ENCODE data around the gene NEDD4. TPM values are rescaled to one million over a fixed set of nuclear protein-coding genes. Genes with fewer than 3 reads are reported as not detected.

NEDD4 gene
- total RNA-seq, 2 experiments from 2014 or later: 29.1 to 32.2 TPM

DNA sequence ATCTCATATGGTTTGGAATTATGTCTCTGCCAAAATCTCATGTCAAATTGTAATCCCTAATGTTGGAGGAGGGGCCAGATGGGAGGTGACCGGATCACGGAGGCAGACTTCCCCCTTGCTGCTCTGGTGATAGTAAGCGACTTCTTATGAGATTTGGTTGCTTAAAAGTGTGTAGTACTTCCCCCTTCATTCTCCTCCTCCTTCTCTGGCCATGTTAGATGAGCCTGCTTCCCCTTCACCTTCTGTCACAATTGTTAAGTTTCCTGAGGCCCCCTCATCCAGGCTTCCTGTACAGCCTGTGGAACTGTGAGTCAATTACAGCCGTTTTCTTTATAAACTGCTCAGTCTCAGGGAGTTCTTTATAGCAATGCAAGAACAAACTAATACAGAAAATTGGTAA is 51.1 kb downstream of the NEDD4 start:
- no peaks in the 10 kb centered on the region for H3K27me3 Mint-ChIP-seq (ENCODE audit: low read depth)
- no peak overlapping the region for H3K27ac Mint-ChIP-seq
- no peak for DNase-seq
- no peaks in the 10 kb centered on the region for H3K4me1 Mint-ChIP-seq (ENCODE audit: low read depth)
- H3K4me3 Mint-ChIP-seq: no peak overlapping the region
- H3K9me3 Mint-ChIP-seq: peaks cover 15% of the 10 kb centered on the region
- intact Hi-C loops (cut with micrococcal nuclease): no loop called here
- CTCF ChIA-PET: no interaction called here
- H3K36me3 Mint-ChIP-seq (ENCODE audit: low read depth): peaks cover 34% of the 10 kb centered on the region

DNA sequence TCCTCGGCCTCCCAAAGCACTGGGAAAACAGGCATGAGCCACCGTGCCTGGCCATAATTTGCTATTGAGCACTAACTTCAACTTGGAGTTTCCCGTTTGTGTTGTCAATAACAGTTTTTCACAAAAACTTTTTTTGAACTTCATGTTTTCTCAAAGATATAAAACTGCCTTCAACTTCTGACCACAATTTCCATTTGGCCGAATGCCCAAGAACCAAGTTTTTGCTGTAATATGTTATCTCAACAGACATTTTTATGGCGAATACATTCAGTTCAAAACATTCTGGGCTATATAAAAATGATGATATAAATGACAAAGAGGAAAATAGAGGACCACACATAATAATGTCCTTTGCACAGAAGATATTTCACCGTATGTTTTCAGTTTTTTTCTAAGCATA is 56.4 kb downstream of the NEDD4 start:
- H3K27me3 Mint-ChIP-seq (ENCODE audit: low read depth): no peaks in the 10 kb centered on the region
- intact Hi-C loops (cut with micrococcal nuclease): no loop called here

DNA sequence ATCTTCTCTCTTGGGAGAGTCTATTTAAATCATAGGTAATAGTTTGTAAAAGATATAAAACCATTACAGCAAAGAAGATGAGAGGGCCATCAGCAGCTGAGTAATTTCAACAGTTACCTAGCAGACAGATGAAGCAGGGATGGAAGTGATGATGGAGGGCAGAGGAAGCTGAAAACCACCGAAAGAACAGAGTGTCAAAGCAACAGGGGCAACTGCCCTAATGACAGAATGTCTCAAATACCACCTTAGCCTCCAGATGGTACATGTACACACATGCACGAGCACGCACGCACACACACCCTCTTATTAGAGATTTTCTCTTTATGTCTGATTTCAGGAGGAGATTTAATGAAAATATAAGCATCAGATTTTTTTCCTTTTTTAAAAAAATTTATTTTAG is 64.5 kb downstream of the NEDD4 start:
- Mint-ChIP-seq H3K27ac (no peak overlapping the region), H3K4me3 (no peak overlapping the region), H3K9me3 (peaks cover 9% of the 10 kb centered on the region), H3K27me3 (ENCODE audit: low read depth) (no peaks in the 10 kb centered on the region), H3K4me1 (ENCODE audit: low read depth) (peaks cover 3% of the 10 kb centered on the region), H3K36me3 (ENCODE audit: low read depth) (peaks cover 8% of the 10 kb centered on the region)
- CTCF ChIA-PET: no interaction called here
- no peak for DNase-seq
- intact Hi-C loops (cut with micrococcal nuclease): no loop called here

More for the DNA sequence above, 56.4 kb downstream of the NEDD4 start:
- DNase-seq: no peak
- H3K4me1 Mint-ChIP-seq (ENCODE audit: low read depth): no peaks in the 10 kb centered on the region
- no peak overlapping the region for H3K27ac Mint-ChIP-seq
- peaks cover 22% of the 10 kb centered on the region for H3K9me3 Mint-ChIP-seq
- peaks cover 23% of the 10 kb centered on the region for H3K36me3 Mint-ChIP-seq (ENCODE audit: low read depth)
- no peak overlapping the region for H3K4me3 Mint-ChIP-seq
- CTCF ChIA-PET: no interaction called here

DNA sequence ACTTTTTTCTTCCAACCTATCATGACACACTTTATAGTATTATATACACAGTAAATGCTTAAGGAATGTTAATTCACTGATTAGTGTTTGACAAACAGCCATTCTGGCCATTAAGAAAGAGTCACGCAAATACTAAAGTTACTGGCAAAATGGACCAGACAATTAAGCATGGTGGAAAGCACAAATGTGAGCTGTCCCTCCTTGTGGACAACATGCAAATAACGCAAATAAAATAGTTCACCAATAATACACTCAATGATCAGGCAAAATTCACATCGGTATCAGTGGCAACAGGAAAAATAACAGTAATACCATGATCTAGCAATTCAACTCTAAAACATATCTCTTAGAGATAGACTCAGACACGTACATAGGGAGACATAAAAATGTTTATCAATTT is 71.7 kb downstream of the NEDD4 start:
- no peak for DNase-seq
- Mint-ChIP-seq H3K4me3 (no peak overlapping the region), H3K27me3 (ENCODE audit: low read depth) (no peaks in the 10 kb centered on the region), H3K36me3 (ENCODE audit: low read depth) (no peaks in the 10 kb centered on the region), H3K9me3 (no peaks in the 10 kb centered on the region), H3K27ac (no peak overlapping the region), H3K4me1 (ENCODE audit: low read depth) (peaks cover 4% of the 10 kb centered on the region)
- intact Hi-C loops (cut with micrococcal nuclease): no loop called here
- CTCF ChIA-PET: no interaction called here

DNA sequence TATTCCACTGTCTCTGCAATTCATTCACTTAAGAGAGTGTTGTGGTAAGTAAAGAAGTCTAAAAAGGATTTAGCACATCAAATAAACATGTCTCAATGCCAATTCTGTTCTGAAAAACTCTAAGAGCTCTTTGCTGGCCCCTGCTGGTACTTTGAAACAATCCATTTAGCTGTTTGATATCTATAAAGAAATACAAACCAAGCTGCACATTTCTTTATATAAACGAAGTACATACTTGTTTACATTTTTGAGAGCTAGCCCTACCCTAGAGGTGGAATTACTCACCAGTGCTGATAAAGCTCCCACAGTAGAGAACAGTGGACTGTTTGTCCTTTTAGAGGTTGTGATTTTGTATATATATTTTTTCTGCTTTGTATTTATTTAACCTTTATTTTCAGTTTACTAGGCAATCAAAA is 75.5 kb downstream of the NEDD4 start:
- Mint-ChIP-seq H3K9me3 (no peaks in the 10 kb centered on the region), H3K36me3 (ENCODE audit: low read depth) (peaks cover 1% of the 10 kb centered on the region), H3K27me3 (ENCODE audit: low read depth) (no peaks in the 10 kb centered on the region), H3K27ac (no peak overlapping the region), H3K4me1 (ENCODE audit: low read depth) (peaks cover 4% of the 10 kb centered on the region), H3K4me3 (no peak overlapping the region)
- intact Hi-C loops (cut with micrococcal nuclease): no loop called here
- CTCF ChIA-PET: interaction anchor here (0.6 to 1.6 kb wide), 6 partner anchors 18 to 188 kb away, joined by 3 to 5 read pairs (median 4); no protein-coding TSS in a partner anchor
- peak; percentile 29 for DNase-seq

DNA sequence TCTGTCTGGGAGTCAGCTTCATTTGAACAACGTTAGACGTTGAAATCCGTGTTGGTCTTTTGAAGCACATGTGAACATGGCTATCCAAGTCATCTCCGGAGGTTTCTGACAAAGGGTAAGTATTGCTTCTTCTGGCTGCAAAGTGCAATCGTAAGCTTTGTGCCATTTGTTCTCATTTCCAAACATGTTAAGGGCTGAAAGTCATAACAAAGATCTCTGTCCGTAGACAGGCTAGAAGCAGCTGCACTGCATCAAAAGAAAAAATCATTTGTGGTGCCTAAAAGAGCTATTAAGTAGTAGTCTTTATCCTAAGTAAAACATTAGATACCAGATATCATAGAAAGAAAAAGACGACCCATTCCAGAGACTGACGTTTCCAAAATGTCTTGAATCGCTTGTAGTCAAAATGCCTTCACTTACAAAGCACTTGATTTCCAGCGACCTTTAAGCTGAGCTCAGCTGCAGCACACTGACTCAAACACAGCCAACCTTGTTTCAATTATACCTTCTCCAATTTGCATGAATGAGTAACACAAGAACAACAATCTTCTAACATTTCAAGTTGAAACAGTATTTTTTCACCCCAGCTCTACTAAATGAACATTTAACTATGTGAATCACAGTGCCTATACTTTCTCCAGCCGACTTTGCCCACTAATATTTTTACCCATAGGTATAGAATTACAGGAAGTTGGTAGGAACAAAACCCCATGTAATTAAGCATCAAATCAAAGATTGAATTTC is 76.6 kb downstream of the NEDD4 start:
- Mint-ChIP-seq H3K27me3 (ENCODE audit: low read depth) (no peaks in the 10 kb centered on the region), H3K9me3 (no peaks in the 10 kb centered on the region), H3K27ac (no peak overlapping the region), H3K4me1 (ENCODE audit: low read depth) (peaks cover 4% of the 10 kb centered on the region), H3K36me3 (ENCODE audit: low read depth) (peaks cover 1% of the 10 kb centered on the region), H3K4me3 (no peak overlapping the region)
- DNase-seq: no peak
- intact Hi-C loops (cut with micrococcal nuclease): no loop called here
- CTCF ChIA-PET: interaction anchor here (0.6 to 1.6 kb wide), 3 partner anchors 21 to 334 kb away, joined by 3 to 4 read pairs (median 3); no protein-coding TSS in a partner anchor

DNA sequence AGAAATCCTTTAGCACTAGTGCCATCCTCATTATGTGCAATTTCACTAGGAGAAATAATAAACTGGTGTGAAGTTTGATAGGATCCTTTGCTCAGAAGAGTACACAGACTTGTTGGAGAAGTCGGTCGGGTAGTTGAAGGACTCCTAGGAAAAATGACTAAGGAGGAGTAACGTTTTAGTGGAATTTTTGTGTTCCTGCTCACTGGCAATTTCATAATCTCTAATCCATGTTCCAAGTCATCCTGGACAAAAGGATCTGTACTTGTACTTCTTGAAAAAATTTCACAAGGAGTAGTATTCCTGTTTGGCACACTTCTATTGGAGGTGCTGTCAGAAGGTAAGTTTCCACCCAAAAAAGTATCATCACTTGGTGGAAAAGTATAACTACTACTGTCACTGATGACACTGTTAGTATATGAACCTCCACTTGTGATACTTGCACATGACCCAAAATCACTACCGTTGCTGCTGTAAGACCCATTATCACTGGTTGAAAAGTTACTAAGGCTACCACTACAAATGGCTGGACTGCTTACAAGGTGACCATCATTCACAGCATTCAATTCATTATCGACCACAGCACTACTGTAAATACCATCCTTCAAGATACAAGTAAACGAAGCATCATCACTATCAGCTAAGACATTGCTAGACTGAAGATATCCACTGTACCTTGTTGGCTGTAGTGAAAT is 77.4 kb downstream of the NEDD4 start:
- Mint-ChIP-seq H3K4me3 (no peak overlapping the region), H3K27ac (no peak overlapping the region), H3K4me1 (ENCODE audit: low read depth) (peaks cover 4% of the 10 kb centered on the region), H3K36me3 (ENCODE audit: low read depth) (peaks cover 1% of the 10 kb centered on the region), H3K9me3 (no peaks in the 10 kb centered on the region), H3K27me3 (ENCODE audit: low read depth) (no peaks in the 10 kb centered on the region)
- CTCF ChIA-PET: interaction anchor here (0.6 kb wide), 1 partner anchor 335 kb away, joined by 3 read pairs; no protein-coding TSS in a partner anchor
- DNase-seq: no peak
- intact Hi-C loops (cut with micrococcal nuclease): no loop called here

DNA sequence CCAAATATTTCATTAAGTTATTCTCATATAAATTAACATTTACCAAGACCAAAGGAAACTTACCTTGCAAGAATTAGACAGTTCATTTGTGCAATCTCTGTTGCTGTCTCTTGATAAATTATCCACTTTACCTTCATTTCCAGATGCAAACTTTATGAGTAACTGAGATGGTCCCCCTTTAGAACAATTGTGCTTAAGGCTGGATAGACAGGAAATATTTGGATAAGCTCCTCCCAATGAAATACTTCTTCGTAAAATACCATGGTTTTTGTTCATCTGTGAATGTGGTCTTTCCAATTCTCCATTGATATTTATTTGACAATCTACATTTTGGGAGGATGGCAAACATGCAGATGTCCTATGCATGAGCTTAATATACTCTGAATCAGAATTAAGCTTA is 78.2 kb downstream of the NEDD4 start:
- Mint-ChIP-seq H3K4me3 (no peak overlapping the region), H3K27ac (no peak overlapping the region), H3K27me3 (ENCODE audit: low read depth) (no peaks in the 10 kb centered on the region), H3K36me3 (ENCODE audit: low read depth) (peaks cover 1% of the 10 kb centered on the region), H3K9me3 (no peaks in the 10 kb centered on the region), H3K4me1 (ENCODE audit: low read depth) (peaks cover 4% of the 10 kb centered on the region)
- intact Hi-C loops (cut with micrococcal nuclease): no loop called here
- CTCF ChIA-PET: interaction anchor here (1.0 kb wide), 2 partner anchors 28 to 40 kb away, joined by 3 to 4 read pairs; no protein-coding TSS in a partner anchor
- DNase-seq: no peak

DNA sequence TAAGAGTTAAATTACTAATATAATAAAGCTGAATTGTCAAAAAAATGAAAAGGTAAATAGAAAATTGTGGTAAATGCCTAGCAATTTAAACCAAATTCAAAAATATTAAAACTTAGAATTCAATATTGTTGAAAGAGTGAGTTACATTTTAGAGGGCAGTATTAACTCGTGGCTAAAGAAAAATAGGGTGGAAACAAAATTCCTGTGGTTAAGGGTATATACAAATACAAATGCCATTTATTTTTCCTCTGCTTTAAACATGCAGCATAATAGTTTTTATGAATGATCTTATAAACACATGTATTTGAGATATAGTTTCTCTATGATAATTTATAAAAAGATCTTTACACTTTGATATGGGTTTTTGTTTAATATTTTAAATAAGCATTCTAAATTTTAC is 79.0 kb downstream of the NEDD4 start:
- Mint-ChIP-seq H3K27me3 (ENCODE audit: low read depth) (no peaks in the 10 kb centered on the region), H3K36me3 (ENCODE audit: low read depth) (peaks cover 1% of the 10 kb centered on the region), H3K4me3 (no peak overlapping the region), H3K9me3 (no peaks in the 10 kb centered on the region), H3K4me1 (ENCODE audit: low read depth) (peaks cover 4% of the 10 kb centered on the region), H3K27ac (no peak overlapping the region)
- intact Hi-C loops (cut with micrococcal nuclease): no loop called here
- no peak for DNase-seq
- CTCF ChIA-PET: interaction anchor here (1.0 kb wide), 1 partner anchor 40 kb away, joined by 4 read pairs; no protein-coding TSS in a partner anchor

DNA sequence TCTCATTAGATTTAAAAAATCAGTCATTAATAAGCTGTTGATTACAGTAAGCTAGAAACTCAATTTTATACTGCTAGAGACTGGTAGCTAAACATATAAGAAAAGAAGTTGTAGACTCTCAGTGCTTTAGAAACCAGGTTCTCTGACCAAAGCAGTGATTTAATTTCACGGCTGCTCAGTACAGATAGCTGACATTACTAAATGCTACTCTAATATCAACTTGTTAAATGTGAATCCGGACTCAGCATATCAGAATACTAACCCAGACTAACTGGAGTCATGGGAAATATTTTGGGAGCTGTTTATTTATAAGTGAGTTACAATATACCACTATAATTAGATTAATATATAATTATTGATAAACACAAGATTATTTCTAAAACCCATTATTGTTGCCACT is 80.4 kb downstream of the NEDD4 start:
- no peak overlapping the region for H3K4me3 Mint-ChIP-seq
- CTCF ChIA-PET: no interaction called here
- intact Hi-C loops (cut with micrococcal nuclease): no loop called here
- no peaks in the 10 kb centered on the region for H3K27me3 Mint-ChIP-seq (ENCODE audit: low read depth)
- no peak overlapping the region for H3K27ac Mint-ChIP-seq
- DNase-seq: no peak
- H3K36me3 Mint-ChIP-seq (ENCODE audit: low read depth): peaks cover 1% of the 10 kb centered on the region
- H3K4me1 Mint-ChIP-seq (ENCODE audit: low read depth): peaks cover 4% of the 10 kb centered on the region
- no peaks in the 10 kb centered on the region for H3K9me3 Mint-ChIP-seq

DNA sequence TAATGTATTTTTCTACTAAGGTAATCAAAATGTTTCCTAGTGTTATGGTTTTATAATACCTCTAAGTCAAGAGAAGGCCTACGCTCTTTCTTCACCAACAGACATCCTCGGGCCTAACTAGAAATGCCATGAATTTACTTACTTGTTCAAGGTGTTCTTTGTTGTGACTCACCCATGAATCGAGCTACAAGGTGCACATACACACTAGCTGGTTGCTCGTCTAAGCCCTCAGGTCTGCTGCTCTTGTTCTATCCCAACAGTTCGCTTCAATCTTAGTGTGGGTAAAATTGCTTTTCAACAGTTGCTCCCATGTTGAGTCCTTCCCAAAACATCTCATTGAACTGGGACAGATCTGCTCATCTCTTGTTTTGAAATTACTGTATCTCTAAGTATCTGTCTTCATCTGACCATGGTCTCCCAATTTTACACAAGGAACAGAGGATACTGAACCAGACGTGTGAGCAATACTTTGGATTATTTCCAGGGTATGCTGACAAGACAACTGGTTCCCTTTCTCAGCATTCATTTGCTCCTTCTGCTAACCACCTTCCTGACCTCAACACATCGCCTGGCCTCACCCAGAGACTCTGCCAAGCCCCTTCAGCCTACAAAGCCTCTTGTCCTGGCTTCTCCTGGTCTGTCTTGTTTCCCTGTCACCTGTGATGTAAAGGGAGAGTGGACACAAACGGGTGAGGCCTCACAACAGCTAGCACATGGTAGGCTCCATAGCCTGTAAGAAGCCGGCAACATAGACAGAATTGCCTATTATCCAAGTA is 84.2 kb downstream of the NEDD4 start:
- intact Hi-C loops (cut with micrococcal nuclease): no loop called here
- no peaks in the 10 kb centered on the region for H3K36me3 Mint-ChIP-seq (ENCODE audit: low read depth)
- no peaks in the 10 kb centered on the region for H3K27me3 Mint-ChIP-seq (ENCODE audit: low read depth)
- no peak overlapping the region for H3K4me3 Mint-ChIP-seq
- H3K4me1 Mint-ChIP-seq (ENCODE audit: low read depth): no peaks in the 10 kb centered on the region
- CTCF ChIA-PET: no interaction called here
- no peaks in the 10 kb centered on the region for H3K9me3 Mint-ChIP-seq
- no peak for DNase-seq
- no peak overlapping the region for H3K27ac Mint-ChIP-seq

DNA sequence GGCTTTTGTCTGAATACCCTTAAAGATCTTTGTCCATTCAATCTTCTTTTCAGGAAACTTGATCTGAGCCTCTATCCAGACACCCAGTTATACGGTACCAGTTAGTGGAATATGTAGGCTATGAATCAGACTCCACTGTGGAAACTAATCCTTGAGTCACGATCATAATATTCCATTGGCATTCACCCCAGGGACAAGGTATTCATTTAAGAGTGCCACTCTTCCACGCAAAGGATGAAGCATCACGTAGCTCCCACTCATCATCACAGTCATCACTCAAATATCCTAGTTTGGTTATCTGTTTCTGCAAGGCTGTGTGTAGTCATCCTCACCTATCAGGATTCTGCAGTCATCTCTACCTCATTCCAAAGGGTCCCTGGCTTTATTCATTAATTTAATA is 85.6 kb downstream of the NEDD4 start:
- Mint-ChIP-seq H3K27ac (no peak overlapping the region), H3K4me3 (no peak overlapping the region), H3K4me1 (ENCODE audit: low read depth) (no peaks in the 10 kb centered on the region), H3K36me3 (ENCODE audit: low read depth) (no peaks in the 10 kb centered on the region), H3K27me3 (ENCODE audit: low read depth) (no peaks in the 10 kb centered on the region), H3K9me3 (no peaks in the 10 kb centered on the region)
- CTCF ChIA-PET: interaction anchor here (0.6 kb wide), 1 partner anchor 38 kb away, joined by 3 read pairs; no protein-coding TSS in a partner anchor
- no peak for DNase-seq
- intact Hi-C loops (cut with micrococcal nuclease): no loop called here

Data from activated naive CD4-positive, alpha-beta T cell treated with anti-CD3 and anti-CD28 coated beads for 36 hours (primary cell).